Gastrocnemius medialis (tissue), 4 donors: ENCODE data around the gene PDE4D.

Experiments
- POLR2A ChIP-seq, 2 donors: fragments of 450-650 bp; IDR thresholded peaks; one replicate each; pipeline ENCODE4 v1.6.1; 2017; ENCODE audit warnings: antibody characterized with exemption in 2 of 2, mild to moderate bottlenecking in 2 of 2, moderate library complexity in 2 of 2
- TF ChIP-seq, protein P1 (sequence below), 5 experiments: fragments of 450-650 bp in 3 of 5; fragments of 200-600 bp in 2 of 5; sonication (generic) in 2 of 5; IDR thresholded peaks in 4 of 5; conservative IDR thresholded peaks in 1 of 5; 1 replicate in 4 of 5; 2 replicates in 1 of 5; pipeline ENCODE4 v1.5.1; 2016 to 2019; ENCODE audit warnings: antibody characterized with exemption in 5 of 5, mild to moderate bottlenecking in 3 of 5, moderate library complexity in 3 of 5

- TF ChIP-seq, protein P1, sequence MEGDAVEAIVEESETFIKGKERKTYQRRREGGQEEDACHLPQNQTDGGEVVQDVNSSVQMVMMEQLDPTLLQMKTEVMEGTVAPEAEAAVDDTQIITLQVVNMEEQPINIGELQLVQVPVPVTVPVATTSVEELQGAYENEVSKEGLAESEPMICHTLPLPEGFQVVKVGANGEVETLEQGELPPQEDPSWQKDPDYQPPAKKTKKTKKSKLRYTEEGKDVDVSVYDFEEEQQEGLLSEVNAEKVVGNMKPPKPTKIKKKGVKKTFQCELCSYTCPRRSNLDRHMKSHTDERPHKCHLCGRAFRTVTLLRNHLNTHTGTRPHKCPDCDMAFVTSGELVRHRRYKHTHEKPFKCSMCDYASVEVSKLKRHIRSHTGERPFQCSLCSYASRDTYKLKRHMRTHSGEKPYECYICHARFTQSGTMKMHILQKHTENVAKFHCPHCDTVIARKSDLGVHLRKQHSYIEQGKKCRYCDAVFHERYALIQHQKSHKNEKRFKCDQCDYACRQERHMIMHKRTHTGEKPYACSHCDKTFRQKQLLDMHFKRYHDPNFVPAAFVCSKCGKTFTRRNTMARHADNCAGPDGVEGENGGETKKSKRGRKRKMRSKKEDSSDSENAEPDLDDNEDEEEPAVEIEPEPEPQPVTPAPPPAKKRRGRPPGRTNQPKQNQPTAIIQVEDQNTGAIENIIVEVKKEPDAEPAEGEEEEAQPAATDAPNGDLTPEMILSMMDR (IDR thresholded peaks at IDR 0.05 in 4 of 5, conservative IDR thresholded peaks at IDR 0.05 in 1 of 5), result no peak
- TF ChIP-seq POLR2A (IDR thresholded peaks at IDR 0.05), result no peak
Measured at GRCh38 chr5:58919833-58920232, 973.7 kb downstream of the PDE4D start.
